Panc1 (cell line): ENCODE results near the gene CHTF18. TPM values are rescaled to one million over a fixed set of nuclear protein-coding genes. Genes with fewer than 3 reads are reported as not detected.
A peak's percentile ranks its signal among the peaks of the same experiment; 100 is the strongest.

Source experiments
- ATAC-seq: fragments of 200-7000 bp; cut with Tn5 transposase; 2 replicates; pipeline ENCODE4 v1.9.1; 2020; ENCODE audit warnings: mild to moderate bottlenecking, moderate library complexity
- Bru-seq: library from RNA; stranded (reverse); fragments of 400-500 nt; gene quantifications from one replicate; lab custom pipeline; 2021; lab: Mats Ljungman, UMichigan
- BruChase-seq, 2 experiments: library from RNA; stranded (reverse); fragments of 400-500 nt; gene quantifications; one replicate each; lab custom pipeline; 2021; lab: Mats Ljungman, UMichigan
- BruUV-seq: library from RNA; stranded (reverse); fragments of 400-500 nt; replicated peaks from 2 replicates; lab custom pipeline; 2021; lab: Mats Ljungman, UMichigan
- CTCF ChIA-PET: fragments of 300-600 bp; sonication (Branson Sonifier 250); formaldehyde crosslinking; loops from one replicate; lab custom pipeline; 2022; ENCODE audit warnings: antibody characterized with exemption; lab: Charles Lee
- POLR2A ChIA-PET: fragments of 300-600 bp; sonication (Branson Sonifier 250); formaldehyde crosslinking; loops from one replicate; lab custom pipeline; 2022; ENCODE audit warnings: antibody characterized with exemption; lab: Charles Lee
- DNase-seq: peaks from one replicate; pipeline ENCODE4 v3.0.0-alpha.2; 2010; ENCODE audit warnings: low read depth, low spot score
- H3K27ac ChIP-seq: 2 replicates; pipeline ENCODE4 v1.5.1; 2011; ENCODE audit warnings: mild to moderate bottlenecking, low read length, inconsistent platforms
- H3K27me3 ChIP-seq: fragments of 200-500 bp; sonication (Bioruptor generic); 2 replicates; pipeline ENCODE4 v1.6.0; 2014; ENCODE audit warnings: low read length, inconsistent platforms; ENCODE audit not compliant: control insufficient read depth, insufficient read depth
- H3K36me3 ChIP-seq: fragments of 200-500 bp; sonication (Bioruptor generic); 2 replicates; pipeline ENCODE4 v1.5.1; 2014; ENCODE audit warnings: inconsistent platforms, mild to moderate bottlenecking, low read length, moderate library complexity; ENCODE audit not compliant: control insufficient read depth, insufficient read depth
- H3K4me1 ChIP-seq: 2 replicates; pipeline ENCODE4 v1.5.1; 2011; ENCODE audit warnings: inconsistent platforms, mild to moderate bottlenecking, low read length, moderate library complexity; ENCODE audit not compliant: control insufficient read depth, insufficient read depth
- H3K4me3 ChIP-seq, 2 experiments: 2 replicates each; pipeline ENCODE4 v1.5.1; 2011 to 2012; ENCODE audit warnings: low read depth in 2 of 2, low read length in 2 of 2, mild to moderate bottlenecking in 2 of 2, inconsistent platforms in 1 of 2, moderate library complexity in 1 of 2
- H3K9me3 ChIP-seq: fragments of 200-500 bp; sonication (Bioruptor generic); 2 replicates; pipeline ENCODE4 v1.5.1; 2014; ENCODE audit warnings: low read depth, mild to moderate bottlenecking, inconsistent platforms, low read length, moderate library complexity; ENCODE audit not compliant: control insufficient read depth, insufficient read depth
- CTCF ChIP-seq: fragments of 450-650 bp; IDR thresholded peaks from 2 replicates; pipeline ENCODE4 v1.5.1; 2017; ENCODE audit warnings: mild to moderate bottlenecking
- POLR2AphosphoS5 ChIP-seq: IDR thresholded peaks from 2 replicates; pipeline ENCODE4 v1.6.1; 2012; ENCODE audit warnings: mild to moderate bottlenecking, low read depth, low read length, moderate library complexity
- REST ChIP-seq, 2 experiments: IDR thresholded peaks; 2 replicates each; pipeline ENCODE4 v1.6.1; 2011 to 2012; ENCODE audit warnings: low read depth in 2 of 2, control low read depth in 1 of 2, low read length in 1 of 2, mild to moderate bottlenecking in 1 of 2, moderate library complexity in 1 of 2; ENCODE audit not compliant: insufficient read depth in 1 of 2
- SIN3A ChIP-seq: IDR thresholded peaks from 2 replicates; pipeline ENCODE4 v1.6.1; 2012; ENCODE audit warnings: low read depth, mild to moderate bottlenecking, low read length, moderate library complexity, borderline replicate concordance; ENCODE audit not compliant: insufficient read depth
- TCF7L2 ChIP-seq: IDR thresholded peaks from 2 replicates; pipeline ENCODE4 v1.6.1; 2011; ENCODE audit warnings: mild to moderate bottlenecking, low read depth, low read length, inconsistent platforms
- in situ Hi-C: cut with HindIII; loops from 2 replicates; pipeline ENCODE4 v1.10.0; 2016; ENCODE audit warnings: low sequenced_read_pairs, low pct_unique_long_range_greater_than_20kb
- intact Hi-C: fragments of 100-400 bp; cut with micrococcal nuclease; formaldehyde crosslinking; loops from one replicate; pipeline ENCODE4 v1.10.0; 2022; ENCODE audit not compliant: unreplicated experiment
- long read RNA-seq: library from polyadenylated mRNA; unstranded; transcript quantifications from one replicate; pipeline ENCODE4 v2.0.0, GENCODE V29; 2021; ENCODE audit not compliant: unreplicated experiment
- polyA plus RNA-seq: library from polyadenylated mRNA; unstranded; fragments of >200 nt; gene quantifications from one replicate; pipeline ENCODE4 v1.2.1, GENCODE V29; 2012; ENCODE audit warnings: missing spikeins; ENCODE audit not compliant: insufficient read length
- total RNA-seq: library from RNA; stranded (reverse); gene quantifications from one replicate; pipeline ENCODE4 v1.2.1, GENCODE V29; 2021; ENCODE audit not compliant: unreplicated experiment

The CHTF18 gene
- 118 TPM for total RNA-seq
- polyA plus RNA-seq: 60.2 TPM
- Bru-seq, nascent RNA: percentile 63 among the genes with signal in this experiment
- percentile 74 among the genes with signal in this experiment for BruChase-seq, experiment 1, labeled RNA remaining after a 2-hour chase
- percentile 88 among the genes with signal in this experiment for BruChase-seq, experiment 2, labeled RNA remaining after a 6-hour chase
- long read RNA-seq, transcript CHTF18-201 (22 exons, 3,090 nt): major isoform, 11 of 137 reads
- long read RNA-seq, partial matches to known transcripts: 68 of 137 reads
- long read RNA-seq, other reads (novel, unspliced or antisense): 53 of 137 reads

GRCh38 chr16:788399-789126, at the start of gene CHTF18:
TSS of gene CHTF18 (plus strand) at chr16:788620. CDS start at chr16:788685, 65 bp downstream.
- intact Hi-C loops: loop anchor here (5.0 kb wide), 1 partner anchor 46 kb away; the partner anchor contains the start of gene CIAO3
- Histone ChIP-seq H3K9me3 (no peaks in the 10 kb centered on the region), H3K27ac (peak within 1 kb of the TSS; percentile 79), H3K27me3 (no peaks in the 10 kb centered on the region), H3K4me1 (peaks cover 4% of the 10 kb centered on the region), H3K36me3 (peaks cover 5% of the 10 kb centered on the region), H3K4me3 (peak within 1 kb of the TSS; percentile 72 to 89)
- TF ChIP-seq CTCF: no peak
- TF ChIP-seq TCF7L2: no peak
- no peak; the same call in 1 of the 2 replicates for TF ChIP-seq POLR2AphosphoS5
- no peak for TF ChIP-seq REST (IDR thresholded peaks at IDR 0.05; ENCODE audit: insufficient read depth in 1 of 2, low read depth in 2 of 2, low read length in 1 of 2)
- TF ChIP-seq SIN3A: peak; percentile 90; the same call in 1 of the 2 replicates
- in situ Hi-C loops: no loop called here
- no peak for DNase-seq
- no TSS peak for BruUV-seq
- POLR2A ChIA-PET: interaction anchor here (0.6 kb wide), 1 partner anchor 39 kb away, joined by 3 read pairs; no protein-coding TSS in a partner anchor
- CTCF ChIA-PET: interaction anchor here (0.6 kb wide), 1 partner anchor 344 kb away, joined by 6 read pairs; no protein-coding TSS in a partner anchor
- peak; percentile 85 for ATAC-seq

- Histone ChIP-seq H3K27me3 (no peaks in the 10 kb centered on the region), H3K36me3 (peaks cover 5% of the 10 kb centered on the region), H3K4me3 (peak overlapping the region; percentile 66 to 89), H3K9me3 (no peaks in the 10 kb centered on the region), H3K27ac (peak overlapping the region; percentile 83), H3K4me1 (peaks cover 8% of the 10 kb centered on the region; the same call in 1 of the 2 replicates)
- TSS peak; percentile 89 for BruUV-seq
- intact Hi-C loops (loop anchor here (5.0 kb wide), 1 partner anchor 47 kb away; the partner anchor contains the start of genes CHTF18 and RPUSD1), in situ Hi-C loops (no loop called here)
- ChIA-PET CTCF (interaction anchor here (0.7 kb wide), 1 partner anchor 18 kb away, joined by 3 read pairs; no protein-coding TSS in a partner anchor), POLR2A (no interaction called here)
- TF ChIP-seq POLR2AphosphoS5: no peak
- no peak for TF ChIP-seq TCF7L2
- TF ChIP-seq CTCF: no peak
- TF ChIP-seq REST (IDR thresholded peaks at IDR 0.05; ENCODE audit: insufficient read depth in 1 of 2, low read depth in 2 of 2, low read length in 1 of 2): no peak
- TF ChIP-seq SIN3A: no peak; the same call in 1 of the 2 replicates
- DNase-seq (no peak), ATAC-seq (peak; percentile 15; the same call in 1 of the 2 replicates)
Measured at GRCh38 chr16:739560-740458, 48.6 kb upstream of the CHTF18 start.
